Brain microvascular endothelial cell (primary cell): ENCODE data around the gene EHBP1L1.

Experiments used
- DNase-seq: peaks from one replicate; pipeline ENCODE4 v3.0.0-alpha.2; 2020
- H3K27ac ChIP-seq: fragments of 250-450 bp; sonication (Bioruptor Pico); 2 replicates; pipeline ENCODE4 v1.5.1; 2020; ENCODE audit warnings: mild to moderate bottlenecking, moderate library complexity
- H3K27me3 ChIP-seq: fragments of 250-450 bp; sonication (Bioruptor Pico); replicated peaks from 2 replicates; pipeline ENCODE4 v1.5.1; 2020; ENCODE audit warnings: mild to moderate bottlenecking
- H3K36me3 ChIP-seq: fragments of 250-450 bp; sonication (Bioruptor Pico); replicated peaks from 2 replicates; pipeline ENCODE4 v1.5.1; 2020; ENCODE audit warnings: mild to moderate bottlenecking
- H3K4me3 ChIP-seq: 2 replicates; pipeline ENCODE4 v1.5.1; 2011; ENCODE audit warnings: low read depth, mild to moderate bottlenecking, control low read depth, low read length, moderate library complexity
- CTCF ChIP-seq: IDR thresholded peaks from 2 replicates; pipeline ENCODE4 v1.5.1; 2011; ENCODE audit warnings: low read depth, mild to moderate bottlenecking, moderate library complexity, low read length, control low read depth, inconsistent platforms; ENCODE audit errors: missing control alignments
- in situ Hi-C: cut with HindIII; loops from 2 replicates; pipeline ENCODE4 v1.10.0; 2017; ENCODE audit warnings: low sequenced_read_pairs, low pct_ligation_motif_present

The EHBP1L1 gene

GRCh38 chr11:65554842-65555430 is 20.9 kb upstream of the EHBP1L1 start:
- Histone ChIP-seq H3K4me3 (no peak overlapping the region), H3K27ac (no peak overlapping the region), H3K27me3 (no peaks in the 10 kb centered on the region), H3K36me3 (peaks cover 36% of the 10 kb centered on the region)
- in situ Hi-C loops: no loop called here
- no peak for DNase-seq
- no peak for TF ChIP-seq CTCF

- peaks cover 30% of the 10 kb centered on the region for H3K36me3 ChIP-seq
- H3K4me3 ChIP-seq: peak overlapping the region; percentile 30
- TF ChIP-seq CTCF: no peak
- peak; percentile 76 for DNase-seq
- peak overlapping the region; percentile 89 for H3K27ac ChIP-seq
- in situ Hi-C loops: no loop called here
- H3K27me3 ChIP-seq: no peaks in the 10 kb centered on the region
Observed at GRCh38 chr11:65555693-65556231, 20.1 kb upstream of the EHBP1L1 start.

GRCh38 chr11:65556470-65557279 is 19.2 kb upstream of the EHBP1L1 start:
- Histone ChIP-seq H3K4me3 (peak overlapping the region; percentile 73), H3K36me3 (peaks cover 20% of the 10 kb centered on the region), H3K27ac (peak overlapping the region; percentile 89), H3K27me3 (no peaks in the 10 kb centered on the region)
- in situ Hi-C loops: no loop called here
- DNase-seq: no peak
- TF ChIP-seq CTCF: no peak

GRCh38 chr11:65557280-65558001 is 18.4 kb upstream of the EHBP1L1 start:
- no peak for TF ChIP-seq CTCF
- no peak for DNase-seq
- peak overlapping the region; percentile 89 for H3K27ac ChIP-seq
- in situ Hi-C loops: no loop called here
- peak overlapping the region; percentile 73 for H3K4me3 ChIP-seq
- no peaks in the 10 kb centered on the region for H3K27me3 ChIP-seq
- H3K36me3 ChIP-seq: peaks cover 13% of the 10 kb centered on the region

- Histone ChIP-seq H3K4me3 (peak within 1 kb of the TSS; percentile 73), H3K27me3 (no peaks in the 10 kb centered on the region), H3K36me3 (peaks cover 7% of the 10 kb centered on the region), H3K27ac (peak within 1 kb of the TSS; percentile 89)
- no peak for TF ChIP-seq CTCF
- in situ Hi-C loops: no loop called here
- peak; percentile 69 for DNase-seq
Observed at GRCh38 chr11:65558002-65558929, 17.6 kb upstream of the EHBP1L1 start, which contains the start of gene LTBP3. Gene LTBP3, minus strand, starts transcription at chr11:65558359. Its CDS starts 400 bp downstream, at chr11:65557959.
